Chondrocyte (in vitro differentiated cells): ENCODE measurements around the gene OTOGL. TPM values are rescaled to one million over a fixed set of nuclear protein-coding genes. Genes with fewer than 3 reads are reported as not detected.

ENCODE experiments used
- DNase-seq: peaks from one replicate; pipeline ENCODE4 v3.0.0; 2021; ENCODE audit warnings: mixed read lengths, low spot score
- H3K27ac Mint-ChIP-seq: one replicate; pipeline ENCODE4 v1.8.0; 2021; ENCODE audit warnings: mild to moderate bottlenecking, moderate library complexity, mixed read lengths; ENCODE audit not compliant: unreplicated experiment
- H3K27me3 Mint-ChIP-seq: 2 replicates; pipeline ENCODE4 v1.8.0; 2021; ENCODE audit warnings: low read depth, mixed read lengths
- H3K36me3 Mint-ChIP-seq: 2 replicates; pipeline ENCODE4 v1.8.0; 2021; ENCODE audit warnings: low read depth, mixed read lengths
- H3K4me1 Mint-ChIP-seq: 2 replicates; pipeline ENCODE4 v1.8.0; 2021; ENCODE audit warnings: low read depth, mild to moderate bottlenecking, mixed read lengths
- H3K4me3 Mint-ChIP-seq: one replicate; pipeline ENCODE4 v1.8.0; 2021; ENCODE audit warnings: mild to moderate bottlenecking, moderate library complexity, mixed read lengths; ENCODE audit not compliant: unreplicated experiment
- H3K9me3 Mint-ChIP-seq: 2 replicates; pipeline ENCODE4 v1.8.0; 2021; ENCODE audit warnings: low read depth, mixed read lengths
- total RNA-seq: library from RNA; stranded (reverse); gene quantifications from 3 replicates; pipeline ENCODE4 v1.2.1, GENCODE V29; 2021
- TF ChIP-seq, protein P1 (sequence below): fragments of 200-600 bp; sonication (generic); IDR thresholded peaks from 2 replicates; pipeline ENCODE4 v1.5.0; 2021; ENCODE audit warnings: antibody characterized with exemption, mild to moderate bottlenecking, moderate library complexity

Gene OTOGL
- total RNA-seq, 1 donor from 2014 or later = 0.25 TPM

DNA sequence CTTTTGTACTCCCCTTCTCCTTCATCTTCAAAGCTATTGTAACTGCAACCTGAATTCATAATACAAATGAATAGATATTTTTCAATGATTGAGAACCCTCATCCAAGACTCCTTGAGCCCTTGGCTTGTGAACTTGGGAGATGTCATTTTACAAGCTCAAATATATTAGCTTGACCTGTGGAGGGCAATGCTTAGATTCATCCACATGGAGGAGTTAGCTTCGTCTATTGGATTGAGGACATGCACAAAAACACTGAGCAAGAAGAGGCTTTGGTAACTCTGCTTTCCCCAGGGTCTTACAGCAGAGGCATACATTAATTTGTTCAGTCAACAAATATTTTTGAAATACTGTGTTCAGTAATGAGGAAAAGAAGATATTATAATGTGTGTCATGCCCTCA, 101.1 kb downstream of the OTOGL start:
- TF ChIP-seq, protein P1, sequence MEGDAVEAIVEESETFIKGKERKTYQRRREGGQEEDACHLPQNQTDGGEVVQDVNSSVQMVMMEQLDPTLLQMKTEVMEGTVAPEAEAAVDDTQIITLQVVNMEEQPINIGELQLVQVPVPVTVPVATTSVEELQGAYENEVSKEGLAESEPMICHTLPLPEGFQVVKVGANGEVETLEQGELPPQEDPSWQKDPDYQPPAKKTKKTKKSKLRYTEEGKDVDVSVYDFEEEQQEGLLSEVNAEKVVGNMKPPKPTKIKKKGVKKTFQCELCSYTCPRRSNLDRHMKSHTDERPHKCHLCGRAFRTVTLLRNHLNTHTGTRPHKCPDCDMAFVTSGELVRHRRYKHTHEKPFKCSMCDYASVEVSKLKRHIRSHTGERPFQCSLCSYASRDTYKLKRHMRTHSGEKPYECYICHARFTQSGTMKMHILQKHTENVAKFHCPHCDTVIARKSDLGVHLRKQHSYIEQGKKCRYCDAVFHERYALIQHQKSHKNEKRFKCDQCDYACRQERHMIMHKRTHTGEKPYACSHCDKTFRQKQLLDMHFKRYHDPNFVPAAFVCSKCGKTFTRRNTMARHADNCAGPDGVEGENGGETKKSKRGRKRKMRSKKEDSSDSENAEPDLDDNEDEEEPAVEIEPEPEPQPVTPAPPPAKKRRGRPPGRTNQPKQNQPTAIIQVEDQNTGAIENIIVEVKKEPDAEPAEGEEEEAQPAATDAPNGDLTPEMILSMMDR = no peak
- no peak overlapping the region for H3K27ac Mint-ChIP-seq
- H3K36me3 Mint-ChIP-seq = no peaks in the 10 kb centered on the region
- no peak for DNase-seq
- no peaks in the 10 kb centered on the region for H3K27me3 Mint-ChIP-seq
- no peaks in the 10 kb centered on the region for H3K9me3 Mint-ChIP-seq
- no peaks in the 10 kb centered on the region for H3K4me1 Mint-ChIP-seq
- no peak overlapping the region for H3K4me3 Mint-ChIP-seq

DNA sequence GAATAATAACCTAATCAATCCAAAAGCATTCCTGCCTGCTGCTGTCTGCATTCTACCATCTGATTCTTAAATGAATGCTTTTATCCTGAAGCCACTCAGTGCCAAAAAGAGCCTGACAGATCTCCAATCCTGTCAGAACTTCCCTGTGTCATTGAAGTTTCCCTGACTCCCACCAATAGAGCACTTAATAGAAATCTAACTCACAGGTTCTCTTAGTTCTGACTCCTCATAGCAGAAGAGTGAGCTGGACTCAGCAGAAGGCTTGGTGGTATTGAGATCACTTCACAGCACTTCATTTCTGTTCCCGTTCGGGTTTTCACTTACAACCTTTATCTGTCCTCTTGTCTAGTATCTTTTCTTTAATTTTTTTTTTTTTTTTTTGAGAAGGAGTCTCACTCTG, 102.6 kb downstream of the OTOGL start:
- Mint-ChIP-seq H3K9me3 (no peaks in the 10 kb centered on the region), H3K4me3 (no peak overlapping the region)
- TF ChIP-seq, protein P1 = no peak

DNA sequence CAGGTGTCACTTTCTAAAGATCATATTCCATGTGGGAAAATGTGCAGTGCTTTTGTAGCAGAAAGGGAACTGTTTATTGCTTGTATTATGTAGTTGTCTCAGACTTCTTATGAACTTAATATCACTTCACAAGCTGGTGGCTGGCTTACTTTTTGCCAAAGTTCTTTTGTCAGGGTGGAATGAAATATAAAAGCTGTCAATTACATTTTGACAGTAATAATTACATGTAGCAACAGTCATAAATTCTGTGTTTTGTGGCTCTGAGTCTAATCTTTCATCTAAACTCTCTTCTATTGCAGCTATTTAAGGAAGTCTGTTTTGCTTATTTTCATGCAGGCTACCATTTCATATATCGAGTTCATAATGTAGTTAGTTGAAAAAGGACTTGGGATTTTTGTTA, 106.6 kb downstream of the OTOGL start:
- TF ChIP-seq, protein P1 = no peak
- Mint-ChIP-seq H3K27ac (no peak overlapping the region), H3K36me3 (no peaks in the 10 kb centered on the region), H3K9me3 (no peaks in the 10 kb centered on the region), H3K4me1 (peaks cover 10% of the 10 kb centered on the region), H3K27me3 (no peaks in the 10 kb centered on the region), H3K4me3 (no peak overlapping the region)
- no peak for DNase-seq

More for the DNA sequence above, 102.6 kb downstream of the OTOGL start:
- H3K27me3 Mint-ChIP-seq = no peaks in the 10 kb centered on the region
- DNase-seq = no peak
- H3K36me3 Mint-ChIP-seq = no peaks in the 10 kb centered on the region
- peaks cover 6% of the 10 kb centered on the region for H3K4me1 Mint-ChIP-seq
- H3K27ac Mint-ChIP-seq = no peak overlapping the region

DNA sequence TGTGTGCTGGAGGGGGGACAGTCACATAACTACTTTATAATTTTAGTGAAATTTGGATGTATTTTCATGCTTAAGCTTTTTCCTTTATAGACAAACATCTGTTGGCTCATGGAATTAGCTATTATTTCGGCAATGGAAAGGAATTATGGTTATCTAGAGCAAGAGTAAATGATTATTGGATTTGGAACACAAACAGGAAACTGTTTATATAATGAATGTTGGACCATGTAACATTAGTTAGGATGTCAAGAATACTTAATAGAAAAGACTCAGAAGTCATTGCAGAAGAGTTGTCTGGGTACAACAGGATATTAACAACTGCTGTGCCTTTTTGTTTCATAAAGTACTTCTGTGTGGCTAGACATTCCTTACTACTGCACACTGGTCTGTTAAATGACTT, 108.7 kb downstream of the OTOGL start:
- Mint-ChIP-seq H3K27me3 (no peaks in the 10 kb centered on the region), H3K27ac (no peak overlapping the region), H3K4me3 (no peak overlapping the region), H3K36me3 (no peaks in the 10 kb centered on the region), H3K9me3 (no peaks in the 10 kb centered on the region), H3K4me1 (peaks cover 10% of the 10 kb centered on the region)
- TF ChIP-seq, protein P1 = no peak
- DNase-seq = no peak

DNA sequence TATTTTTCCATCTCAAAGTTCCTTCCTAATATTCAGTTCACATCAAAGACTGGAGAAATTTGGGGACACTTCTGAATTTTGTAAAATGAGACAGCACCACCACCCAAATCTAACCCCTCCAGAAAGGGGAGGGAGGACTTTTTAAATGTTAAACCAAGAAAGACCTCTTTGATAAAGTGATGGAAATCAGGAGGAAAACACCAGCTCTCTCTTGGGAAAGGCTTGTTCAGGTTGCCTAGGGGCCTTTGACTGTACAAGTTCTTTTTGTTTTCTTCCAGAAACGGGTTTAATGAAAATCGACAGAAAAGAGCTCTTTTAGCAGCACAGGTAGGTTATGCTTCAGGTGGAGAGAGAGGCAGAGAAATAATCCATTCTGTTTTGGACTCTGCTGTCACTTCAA, 112.3 kb downstream of the OTOGL start:
- Mint-ChIP-seq H3K36me3 (no peaks in the 10 kb centered on the region), H3K9me3 (no peaks in the 10 kb centered on the region), H3K27me3 (no peaks in the 10 kb centered on the region), H3K27ac (no peak overlapping the region), H3K4me1 (peaks cover 3% of the 10 kb centered on the region), H3K4me3 (no peak overlapping the region)
- no peak for DNase-seq
- TF ChIP-seq, protein P1 = no peak
